ENCODE measurements around the gene GABBR2.

DNA sequence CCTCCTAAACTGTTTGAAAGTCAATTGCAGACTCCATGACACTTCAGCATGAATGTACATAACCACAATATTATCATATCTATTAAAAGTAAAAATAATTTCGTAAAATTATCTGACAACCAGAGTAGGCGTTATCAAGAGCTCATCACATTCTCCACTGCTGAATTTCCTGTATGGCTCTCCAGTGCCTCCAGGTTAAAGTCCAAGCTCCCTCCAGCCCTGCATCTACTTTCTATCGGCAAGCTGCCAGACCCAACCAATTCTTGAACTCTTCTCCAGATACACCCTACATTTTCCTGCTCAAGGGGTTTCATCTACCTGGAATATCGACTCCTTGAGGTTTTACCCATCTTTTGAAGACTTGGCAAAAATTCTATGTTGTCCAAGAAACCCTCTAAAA is 378.8 kb downstream of the GABBR2 start:
- TF ChIP-seq, protein P1, sequence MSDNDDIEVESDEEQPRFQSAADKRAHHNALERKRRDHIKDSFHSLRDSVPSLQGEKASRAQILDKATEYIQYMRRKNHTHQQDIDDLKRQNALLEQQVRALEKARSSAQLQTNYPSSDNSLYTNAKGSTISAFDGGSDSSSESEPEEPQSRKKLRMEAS (IDR thresholded peaks at IDR 0.05): no peak
- TF ChIP-seq EP300 (IDR thresholded peaks at IDR 0.05; ENCODE audit: borderline replicate concordance) (no peak), YY1 (IDR thresholded peaks at IDR 0.05; ENCODE audit: low read depth) (no peak), ZBTB7A (IDR thresholded peaks at IDR 0.05; ENCODE audit: low read depth) (no peak), RAD21 (IDR thresholded peaks at IDR 0.05; ENCODE audit: low read depth) (no peak), NFIC (IDR thresholded peaks at IDR 0.05) (no peak), TCF12 (IDR thresholded peaks at IDR 0.05; ENCODE audit: low read depth) (no peak), CREB1 (IDR thresholded peaks at IDR 0.05; ENCODE audit: low read depth) (no peak), EGR1 (IDR thresholded peaks at IDR 0.05) (no peak), CEBPB (IDR thresholded peaks at IDR 0.05) (no peak)
- TF ChIP-seq, protein P2, sequence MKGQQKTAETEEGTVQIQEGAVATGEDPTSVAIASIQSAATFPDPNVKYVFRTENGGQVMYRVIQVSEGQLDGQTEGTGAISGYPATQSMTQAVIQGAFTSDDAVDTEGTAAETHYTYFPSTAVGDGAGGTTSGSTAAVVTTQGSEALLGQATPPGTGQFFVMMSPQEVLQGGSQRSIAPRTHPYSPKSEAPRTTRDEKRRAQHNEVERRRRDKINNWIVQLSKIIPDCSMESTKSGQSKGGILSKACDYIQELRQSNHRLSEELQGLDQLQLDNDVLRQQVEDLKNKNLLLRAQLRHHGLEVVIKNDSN (IDR thresholded peaks at IDR 0.05): no peak
- TF ChIP-seq, protein P3, sequence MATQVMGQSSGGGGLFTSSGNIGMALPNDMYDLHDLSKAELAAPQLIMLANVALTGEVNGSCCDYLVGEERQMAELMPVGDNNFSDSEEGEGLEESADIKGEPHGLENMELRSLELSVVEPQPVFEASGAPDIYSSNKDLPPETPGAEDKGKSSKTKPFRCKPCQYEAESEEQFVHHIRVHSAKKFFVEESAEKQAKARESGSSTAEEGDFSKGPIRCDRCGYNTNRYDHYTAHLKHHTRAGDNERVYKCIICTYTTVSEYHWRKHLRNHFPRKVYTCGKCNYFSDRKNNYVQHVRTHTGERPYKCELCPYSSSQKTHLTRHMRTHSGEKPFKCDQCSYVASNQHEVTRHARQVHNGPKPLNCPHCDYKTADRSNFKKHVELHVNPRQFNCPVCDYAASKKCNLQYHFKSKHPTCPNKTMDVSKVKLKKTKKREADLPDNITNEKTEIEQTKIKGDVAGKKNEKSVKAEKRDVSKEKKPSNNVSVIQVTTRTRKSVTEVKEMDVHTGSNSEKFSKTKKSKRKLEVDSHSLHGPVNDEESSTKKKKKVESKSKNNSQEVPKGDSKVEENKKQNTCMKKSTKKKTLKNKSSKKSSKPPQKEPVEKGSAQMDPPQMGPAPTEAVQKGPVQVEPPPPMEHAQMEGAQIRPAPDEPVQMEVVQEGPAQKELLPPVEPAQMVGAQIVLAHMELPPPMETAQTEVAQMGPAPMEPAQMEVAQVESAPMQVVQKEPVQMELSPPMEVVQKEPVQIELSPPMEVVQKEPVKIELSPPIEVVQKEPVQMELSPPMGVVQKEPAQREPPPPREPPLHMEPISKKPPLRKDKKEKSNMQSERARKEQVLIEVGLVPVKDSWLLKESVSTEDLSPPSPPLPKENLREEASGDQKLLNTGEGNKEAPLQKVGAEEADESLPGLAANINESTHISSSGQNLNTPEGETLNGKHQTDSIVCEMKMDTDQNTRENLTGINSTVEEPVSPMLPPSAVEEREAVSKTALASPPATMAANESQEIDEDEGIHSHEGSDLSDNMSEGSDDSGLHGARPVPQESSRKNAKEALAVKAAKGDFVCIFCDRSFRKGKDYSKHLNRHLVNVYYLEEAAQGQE (IDR thresholded peaks at IDR 0.05; ENCODE audit: low read depth): no peak
